GM11168 (cell line): Measurements from ENCODE around the gene RPL14.

Experiments
- in situ Hi-C: fragments of 300-500 bp; cut with MboI; formaldehyde crosslinking; loops from one replicate; pipeline ENCODE4 v1.12.0; 2022; ENCODE audit warnings: low sequenced_read_pairs; ENCODE audit not compliant: unreplicated experiment

Gene RPL14

DNA sequence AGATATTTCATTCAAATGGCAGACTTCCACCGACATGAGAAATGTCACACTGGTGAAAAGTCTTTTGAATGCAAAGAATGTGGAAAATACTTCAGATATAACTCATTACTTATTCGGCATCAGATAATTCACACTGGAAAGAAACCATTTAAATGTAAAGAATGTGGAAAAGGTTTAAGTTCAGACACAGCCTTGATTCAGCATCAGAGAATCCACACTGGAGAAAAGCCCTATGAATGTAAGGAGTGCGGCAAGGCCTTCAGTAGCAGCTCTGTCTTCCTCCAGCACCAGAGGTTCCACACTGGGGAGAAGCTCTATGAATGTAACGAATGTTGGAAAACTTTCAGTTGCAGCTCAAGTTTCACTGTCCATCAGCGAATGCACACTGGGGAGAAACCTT, 59.1 kb downstream of the RPL14 start:
- in situ Hi-C loops, result loop anchor here (25.0 kb wide), 1 partner anchor 179 kb away; no protein-coding TSS in a partner anchor

DNA sequence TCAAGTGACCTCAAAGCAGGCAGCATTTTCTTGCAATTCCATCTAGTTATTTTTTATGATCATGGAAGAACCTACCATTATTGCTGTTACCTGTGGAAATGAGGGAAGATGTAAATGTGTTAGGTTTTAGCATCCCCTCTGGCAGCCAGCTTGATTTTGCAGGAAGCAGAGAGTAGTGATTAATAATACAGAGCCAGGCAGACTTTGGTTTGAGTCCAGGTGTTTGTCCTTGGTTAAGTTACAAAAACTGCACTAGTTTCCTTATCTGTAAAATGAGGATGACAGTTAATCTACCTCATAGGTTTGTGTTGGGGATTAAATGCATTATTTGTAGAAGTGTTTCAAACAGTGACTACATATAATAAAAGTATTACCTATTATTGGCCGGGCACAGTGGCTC, 60.9 kb downstream of the RPL14 start:
- in situ Hi-C loops, result loop anchor here (25.0 kb wide), 1 partner anchor 181 kb away; no protein-coding TSS in a partner anchor
